GM12865 (cell line): ENCODE results near the gene CDK5RAP1.
"Not testable (repeated sequence)": the region's sequence is repeated elsewhere in the genome, so short reads cannot be mapped to it uniquely, and the experiment has no call there.

ENCODE experiments used
- DNase-seq: peaks from one replicate; pipeline ENCODE4 v3.0.0; 2010; ENCODE audit warnings: low read depth
- H3K4me3 ChIP-seq: 2 replicates; pipeline ENCODE4 v1.5.1; 2011; ENCODE audit warnings: mild to moderate bottlenecking, low read depth, low read length, control low read depth
- TF ChIP-seq, protein P1 (sequence below): IDR thresholded peaks from 2 replicates; pipeline ENCODE4 v1.5.1; 2011; ENCODE audit warnings: low read length, control low read depth, low read depth, inconsistent platforms; ENCODE audit not compliant: insufficient read depth; ENCODE audit errors: missing control alignments

The CDK5RAP1 gene

DNA sequence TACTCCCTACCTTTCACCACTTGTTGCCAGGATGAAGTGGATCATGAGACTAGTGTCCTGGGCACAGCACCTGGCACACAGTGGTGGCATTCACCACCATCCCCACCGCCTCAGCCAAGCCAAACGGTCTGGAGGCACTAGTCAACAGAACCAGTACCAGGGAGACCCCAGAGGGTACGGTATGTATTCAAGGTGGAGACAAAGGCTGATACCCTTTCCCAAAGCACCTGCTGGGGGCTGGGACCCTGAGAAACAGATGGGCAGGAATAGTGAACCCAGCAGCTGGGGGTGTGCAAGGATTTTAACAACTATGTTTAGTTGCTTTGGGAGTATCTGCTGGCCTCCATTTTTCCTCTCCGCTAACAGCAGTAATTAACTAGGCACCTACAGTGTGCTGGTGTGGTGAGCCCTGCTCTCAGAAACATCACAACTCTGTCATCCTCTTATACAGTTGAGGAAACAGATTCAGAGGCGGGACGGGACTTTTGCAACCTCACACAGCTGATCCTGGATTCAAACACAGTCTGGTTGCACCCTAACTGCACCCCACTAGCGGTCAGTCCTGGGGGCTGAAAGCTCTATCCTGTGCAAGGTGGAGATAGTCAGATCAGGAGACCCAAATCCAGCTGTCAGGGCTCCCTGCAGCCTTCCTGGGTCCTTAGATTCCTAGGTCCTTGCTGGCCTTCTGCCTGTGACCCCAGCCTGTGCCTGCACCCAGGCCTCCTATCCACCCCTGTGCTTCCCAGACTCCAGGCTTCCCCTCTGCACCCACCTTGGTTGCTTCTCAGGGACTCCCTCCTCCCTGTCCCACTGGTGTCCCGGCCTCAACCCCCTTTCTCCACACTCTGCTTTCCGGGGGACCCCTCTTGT is 41.1 kb upstream of the CDK5RAP1 start:
- no peak for DNase-seq
- TF ChIP-seq, protein P1, sequence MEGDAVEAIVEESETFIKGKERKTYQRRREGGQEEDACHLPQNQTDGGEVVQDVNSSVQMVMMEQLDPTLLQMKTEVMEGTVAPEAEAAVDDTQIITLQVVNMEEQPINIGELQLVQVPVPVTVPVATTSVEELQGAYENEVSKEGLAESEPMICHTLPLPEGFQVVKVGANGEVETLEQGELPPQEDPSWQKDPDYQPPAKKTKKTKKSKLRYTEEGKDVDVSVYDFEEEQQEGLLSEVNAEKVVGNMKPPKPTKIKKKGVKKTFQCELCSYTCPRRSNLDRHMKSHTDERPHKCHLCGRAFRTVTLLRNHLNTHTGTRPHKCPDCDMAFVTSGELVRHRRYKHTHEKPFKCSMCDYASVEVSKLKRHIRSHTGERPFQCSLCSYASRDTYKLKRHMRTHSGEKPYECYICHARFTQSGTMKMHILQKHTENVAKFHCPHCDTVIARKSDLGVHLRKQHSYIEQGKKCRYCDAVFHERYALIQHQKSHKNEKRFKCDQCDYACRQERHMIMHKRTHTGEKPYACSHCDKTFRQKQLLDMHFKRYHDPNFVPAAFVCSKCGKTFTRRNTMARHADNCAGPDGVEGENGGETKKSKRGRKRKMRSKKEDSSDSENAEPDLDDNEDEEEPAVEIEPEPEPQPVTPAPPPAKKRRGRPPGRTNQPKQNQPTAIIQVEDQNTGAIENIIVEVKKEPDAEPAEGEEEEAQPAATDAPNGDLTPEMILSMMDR = no peak
- H3K4me3 ChIP-seq = peak overlapping the region; percentile 78

DNA sequence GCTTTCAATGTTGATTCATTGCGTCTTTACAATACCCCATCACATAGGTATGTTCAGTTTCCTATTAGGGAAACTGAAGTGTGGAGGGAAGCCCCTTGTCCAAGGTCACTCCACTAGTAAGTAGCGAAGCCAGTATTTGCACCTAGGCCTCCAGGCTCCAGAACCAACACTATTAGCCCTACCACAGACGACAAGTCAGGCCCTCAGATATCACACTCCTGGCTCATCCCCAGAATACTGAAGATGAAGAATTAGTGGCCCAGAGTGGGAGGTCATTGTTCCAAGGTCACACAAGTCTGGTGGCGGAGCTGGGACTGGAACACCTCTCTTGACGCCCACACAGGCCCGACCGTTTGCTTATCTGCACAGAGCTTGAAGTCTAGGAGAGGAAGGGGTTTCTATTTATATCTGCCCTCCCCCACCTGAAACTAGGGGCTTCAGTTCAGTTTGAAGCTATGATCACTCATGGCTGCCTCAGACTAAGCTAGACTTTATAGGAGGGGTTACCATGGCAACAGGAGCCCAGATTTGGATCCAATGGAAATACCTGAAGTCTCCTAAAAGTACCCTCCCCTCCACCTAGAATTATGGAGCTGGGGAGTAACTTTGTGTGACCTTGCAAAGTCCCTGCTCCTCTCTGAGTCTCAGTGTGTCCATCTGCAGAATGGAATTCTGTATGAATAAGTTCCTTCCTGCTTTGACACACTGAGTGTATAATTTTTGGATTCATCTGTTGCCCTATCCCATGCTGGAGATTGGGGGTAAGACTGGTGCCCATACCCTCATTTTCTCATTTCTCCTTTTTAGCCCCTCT is 40.0 kb upstream of the CDK5RAP1 start:
- no peak overlapping the region for H3K4me3 ChIP-seq
- no peak for DNase-seq
- TF ChIP-seq, protein P1 = no peak

DNA sequence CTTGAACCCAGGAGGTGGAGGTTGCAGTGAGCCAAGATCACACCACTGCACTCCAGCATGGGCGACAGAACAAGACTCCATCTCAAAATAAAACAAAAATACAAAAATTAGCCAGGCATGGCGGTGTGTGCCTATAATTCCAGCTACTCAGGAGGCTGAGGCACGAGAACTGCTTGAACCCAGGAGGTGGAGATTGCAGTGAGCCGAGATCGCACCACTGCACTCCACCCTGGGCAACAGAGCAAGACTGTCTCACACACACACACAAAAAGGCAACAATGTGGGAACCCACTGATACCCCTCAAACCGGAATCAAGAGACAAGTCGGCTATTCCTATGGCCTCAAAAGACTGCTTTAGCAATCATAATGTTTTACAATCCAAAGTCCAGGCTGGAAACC is 39.2 kb upstream of the CDK5RAP1 start:
- not testable (repeated sequence) for H3K4me3 ChIP-seq, DNase-seq

DNA sequence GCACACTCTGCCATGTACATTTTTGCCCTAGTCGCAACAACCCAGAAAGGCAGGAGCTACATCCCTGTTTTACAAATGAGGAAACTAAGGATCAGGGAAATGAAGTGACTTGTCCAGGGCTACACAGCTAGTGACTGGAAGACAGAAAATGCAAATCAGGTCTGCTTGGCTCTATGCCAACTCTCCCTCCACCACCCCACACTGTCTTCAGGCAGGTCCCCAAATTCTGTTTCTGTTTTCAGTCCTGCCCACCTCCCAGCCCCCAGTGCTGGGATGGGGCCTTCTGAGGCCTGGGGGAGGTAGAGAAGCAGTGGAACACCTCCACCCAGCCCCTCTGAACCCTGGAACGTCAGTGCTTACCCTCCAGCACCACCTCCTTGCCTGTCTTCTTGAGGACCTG is 37.2 kb upstream of the CDK5RAP1 start:
- peak; percentile 42 for DNase-seq
- TF ChIP-seq, protein P1 = no peak
- H3K4me3 ChIP-seq = no peak overlapping the region

DNA sequence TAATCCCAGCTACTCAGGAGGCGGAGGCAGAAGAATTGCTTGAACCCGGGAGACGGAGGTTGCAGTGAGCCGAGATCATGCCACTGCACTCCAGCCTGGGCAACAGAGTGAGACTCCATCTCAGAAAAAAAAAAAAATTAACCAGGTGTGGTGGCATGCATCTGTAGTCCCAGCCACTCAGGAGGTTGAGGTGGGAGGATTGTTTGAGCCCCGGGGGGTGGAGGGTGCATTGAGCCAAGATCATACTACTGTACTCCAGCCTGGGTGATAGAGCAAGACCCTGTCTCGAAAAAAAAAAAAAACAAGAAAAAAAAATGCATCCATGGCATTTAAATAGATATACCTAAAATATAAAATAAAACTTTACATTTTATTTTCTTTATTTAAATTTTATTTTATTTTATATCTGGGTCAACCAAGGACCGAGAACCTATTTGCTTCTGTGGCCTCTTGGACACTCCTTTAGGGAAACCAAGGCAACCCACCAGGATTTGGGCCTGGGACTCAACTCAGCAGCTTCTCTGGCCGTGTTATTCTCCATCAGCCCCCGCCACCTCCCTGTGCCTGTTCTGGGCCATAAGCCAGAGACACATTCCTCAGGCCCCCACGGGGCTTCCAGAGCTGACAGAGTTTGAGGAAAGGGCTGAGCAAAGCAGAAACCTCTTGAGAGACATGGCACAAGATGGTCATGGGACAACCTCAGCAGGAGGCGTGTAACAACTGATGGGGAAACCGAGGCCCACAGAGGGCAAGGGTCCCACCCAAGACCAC is 36.0 kb upstream of the CDK5RAP1 start:
- TF ChIP-seq, protein P1 = no peak
- no peak overlapping the region for H3K4me3 ChIP-seq
- no peak for DNase-seq

DNA sequence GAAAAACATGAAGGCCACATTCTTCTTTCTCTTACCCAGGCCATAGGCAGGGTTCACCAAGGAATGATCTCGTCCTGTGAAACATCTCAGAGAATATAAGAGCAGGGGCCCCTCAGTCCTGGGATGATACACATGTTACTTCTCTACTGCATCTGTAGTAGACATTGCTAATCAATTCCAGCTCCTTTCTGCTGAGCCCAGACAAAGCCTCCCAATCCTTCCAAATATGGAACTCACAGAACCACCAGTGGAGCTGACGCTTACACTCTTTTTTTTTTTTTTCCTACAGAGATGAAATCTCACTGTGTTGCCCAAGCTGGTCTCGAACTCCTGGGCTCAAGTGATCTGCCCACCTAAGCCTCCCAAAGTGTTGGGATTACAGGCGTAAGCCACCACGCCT is 33.1 kb upstream of the CDK5RAP1 start:
- no peak for DNase-seq
- no peak overlapping the region for H3K4me3 ChIP-seq
- TF ChIP-seq, protein P1 = no peak
